ENCODE data around the gene HSPA2. TPM values are rescaled to one million over a fixed set of nuclear protein-coding genes. Genes with fewer than 3 reads are reported as not detected.

The HSPA2 gene
- total and polyA plus RNA-seq, 8 donors = 3.3 to 7.2 (median 5.4) TPM

DNA sequence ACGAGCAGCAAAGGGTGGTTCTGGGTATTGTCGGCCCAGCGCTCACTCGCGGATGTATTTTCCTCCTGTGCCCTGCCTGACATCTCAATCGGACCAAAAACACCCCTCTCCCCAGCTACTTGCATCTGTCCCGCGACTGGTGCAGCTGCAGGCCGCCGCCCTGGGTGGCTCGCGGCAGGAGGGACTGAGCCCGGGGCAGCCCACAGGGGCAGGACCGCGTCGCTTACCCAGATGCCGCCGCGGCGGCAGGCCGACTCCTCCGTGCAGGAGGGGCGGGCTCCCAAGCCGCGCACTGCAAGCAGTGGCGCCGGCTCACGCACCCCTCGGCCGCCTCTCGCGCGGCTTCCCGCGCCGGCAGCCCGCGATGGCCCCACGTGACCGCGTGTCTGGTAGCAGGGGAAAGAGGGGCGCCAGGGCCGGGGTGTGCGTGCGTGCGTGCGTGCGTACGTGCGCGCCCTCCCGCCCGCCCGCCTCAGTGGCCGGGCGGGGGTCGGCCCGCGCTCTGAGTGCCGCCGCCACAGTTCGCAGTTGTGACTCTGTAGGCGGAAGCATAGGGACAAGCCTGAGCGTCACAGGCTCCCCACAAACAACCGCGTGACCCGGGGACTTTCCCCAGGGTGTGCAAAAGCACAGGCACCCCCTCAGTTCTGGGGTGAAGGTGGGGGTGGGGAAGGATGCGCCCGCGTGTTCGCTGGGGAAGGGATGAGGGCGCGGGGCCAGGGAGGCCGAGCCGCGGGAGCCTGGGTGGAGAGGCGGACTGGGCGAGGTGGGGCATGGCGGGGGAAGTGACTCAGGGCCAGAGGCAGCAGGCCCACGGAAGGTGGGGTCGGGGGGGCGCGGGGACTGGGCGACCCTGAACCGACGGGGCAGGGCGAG lies 36.9 kb upstream of the HSPA2 start, which contains the start of gene ZBTB25:
Gene ZBTB25 (minus strand): TSS at position 405 of the 876 bp plus-strand sequence. CDS start 13,305 bp downstream, outside the sequence.
- FAIRE-seq (no peak), ATAC-seq (peak; percentile 72 to 83 (median 79)), DNase-seq (peak; percentile 87 to 94 (median 90))
- Histone ChIP-seq H3K36me3 (no peaks in the 10 kb centered on the region), H3K27ac (peak within 1 kb of the TSS; percentile 97 to 100 (median 99)), H3K4me3 (peak within 1 kb of the TSS; percentile 74 to 88 (median 84)), H3K9me3 (no peaks in the 10 kb centered on the region), H3K4me1 (peaks cover 16 to 44% (median 18%) of the 10 kb centered on the region in 3 donors), H3K27me3 (no peaks in the 10 kb centered on the region)
- intact Hi-C loops (cut with DNase I) = no loop called here
- 0 to 1% methylated on average over 70 to 87 of the region's 87 CpGs for WGBS, 2 donors
- TF ChIP-seq, protein P1, sequence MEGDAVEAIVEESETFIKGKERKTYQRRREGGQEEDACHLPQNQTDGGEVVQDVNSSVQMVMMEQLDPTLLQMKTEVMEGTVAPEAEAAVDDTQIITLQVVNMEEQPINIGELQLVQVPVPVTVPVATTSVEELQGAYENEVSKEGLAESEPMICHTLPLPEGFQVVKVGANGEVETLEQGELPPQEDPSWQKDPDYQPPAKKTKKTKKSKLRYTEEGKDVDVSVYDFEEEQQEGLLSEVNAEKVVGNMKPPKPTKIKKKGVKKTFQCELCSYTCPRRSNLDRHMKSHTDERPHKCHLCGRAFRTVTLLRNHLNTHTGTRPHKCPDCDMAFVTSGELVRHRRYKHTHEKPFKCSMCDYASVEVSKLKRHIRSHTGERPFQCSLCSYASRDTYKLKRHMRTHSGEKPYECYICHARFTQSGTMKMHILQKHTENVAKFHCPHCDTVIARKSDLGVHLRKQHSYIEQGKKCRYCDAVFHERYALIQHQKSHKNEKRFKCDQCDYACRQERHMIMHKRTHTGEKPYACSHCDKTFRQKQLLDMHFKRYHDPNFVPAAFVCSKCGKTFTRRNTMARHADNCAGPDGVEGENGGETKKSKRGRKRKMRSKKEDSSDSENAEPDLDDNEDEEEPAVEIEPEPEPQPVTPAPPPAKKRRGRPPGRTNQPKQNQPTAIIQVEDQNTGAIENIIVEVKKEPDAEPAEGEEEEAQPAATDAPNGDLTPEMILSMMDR (IDR thresholded peaks at IDR 0.05) = no peak

DNA sequence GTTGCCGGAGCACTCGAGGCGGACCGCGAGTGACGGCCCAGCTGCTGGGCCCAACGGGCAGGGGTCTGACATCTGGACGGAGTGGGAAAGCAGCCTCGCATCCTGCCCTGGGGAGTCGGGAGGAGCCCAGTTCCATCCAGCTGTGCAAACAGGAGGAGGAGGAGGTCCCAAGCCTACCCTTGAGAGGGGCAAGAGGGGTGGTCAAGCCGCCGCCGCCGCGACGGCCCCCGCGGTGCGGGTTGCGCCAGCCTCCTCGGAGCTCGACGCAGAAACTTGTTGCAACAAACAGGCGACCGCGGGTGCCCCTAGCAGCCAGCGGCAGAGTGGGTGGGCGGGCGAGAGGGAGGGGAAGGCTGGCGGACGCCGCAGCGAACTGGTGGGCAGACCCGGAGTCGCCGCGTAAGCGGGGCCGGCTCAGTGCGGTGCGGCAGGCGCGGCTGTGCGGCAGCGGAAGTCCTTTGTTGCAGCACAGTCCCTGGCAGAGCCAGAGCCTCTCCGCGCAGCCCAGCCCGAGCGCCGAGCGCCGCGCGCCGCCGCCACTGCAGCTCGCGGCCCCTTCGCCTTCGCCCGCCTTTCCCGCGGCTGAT lies 36.1 kb upstream of the HSPA2 start, which contains the start of gene ZBTB1:
Gene ZBTB1 (plus strand): TSS at position 461 of the 587 bp plus-strand sequence. CDS start 16,735 bp downstream, outside the sequence.
- Histone ChIP-seq H3K4me3 (peak within 1 kb of the TSS; percentile 74 to 88 (median 84)), H3K27ac (peak within 1 kb of the TSS; percentile 97 to 100 (median 99)), H3K36me3 (no peaks in the 10 kb centered on the region), H3K4me1 (peaks cover 16 to 44% (median 18%) of the 10 kb centered on the region in 3 donors), H3K9me3 (no peaks in the 10 kb centered on the region), H3K27me3 (no peaks in the 10 kb centered on the region)
- TF ChIP-seq, protein P1 (IDR thresholded peaks at IDR 0.05) = no peak
- no peak for FAIRE-seq
- DNase-seq = peak; percentile 77 to 90 (median 80)
- 0% methylated on average over 43 to 63 of the region's 63 CpGs for WGBS, 2 donors
- ATAC-seq = peak; percentile 59 to 67 (median 65)
- intact Hi-C loops (cut with DNase I) = no loop called here

DNA sequence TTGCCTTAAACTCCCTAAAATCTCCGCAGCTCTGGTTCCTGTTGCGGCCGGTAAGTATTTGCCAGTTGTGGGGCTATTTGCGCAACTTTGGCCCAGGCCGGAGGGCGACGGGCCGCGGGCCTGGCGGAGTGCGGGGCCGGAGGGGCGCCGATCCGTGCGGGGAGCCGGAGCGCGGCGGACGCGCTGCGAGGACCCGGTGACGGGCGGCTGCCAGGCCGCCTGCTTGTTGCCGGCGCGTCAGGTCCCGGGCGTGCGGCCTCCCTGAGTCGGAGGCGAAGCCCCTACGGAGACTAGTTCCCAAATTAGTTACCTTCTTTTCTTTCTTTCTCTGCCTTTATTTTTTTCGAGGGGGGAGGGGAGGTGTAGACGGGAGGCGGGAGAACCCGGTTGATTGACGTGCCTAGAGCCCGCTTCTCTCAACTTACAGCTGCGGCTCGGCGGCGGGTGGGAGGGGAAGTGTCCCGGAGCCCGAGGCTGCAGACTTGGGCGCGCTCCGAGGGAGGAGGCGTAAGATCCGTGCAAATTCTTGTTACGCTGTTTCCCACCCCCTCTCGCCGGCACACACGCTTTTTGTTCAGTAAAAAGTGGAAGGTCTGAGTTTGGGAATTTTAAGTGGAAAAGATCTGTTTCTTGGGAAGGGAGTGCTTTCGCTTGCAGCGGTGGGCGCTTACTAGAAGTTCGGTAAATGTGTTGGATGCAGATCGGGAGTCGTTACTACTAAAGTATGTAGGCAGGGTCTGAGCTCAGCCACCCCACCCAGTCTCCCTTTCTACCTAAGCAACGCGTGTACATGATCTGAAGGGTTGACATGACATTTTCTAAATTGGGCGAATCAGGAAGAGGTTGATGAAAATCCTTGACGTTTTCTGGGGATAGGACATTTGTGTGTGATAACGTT lies 35.4 kb upstream of the HSPA2 start:
- Histone ChIP-seq H3K27ac (peak overlapping the region; percentile 97 to 100 (median 99)), H3K4me1 (peaks cover 16 to 44% (median 20%) of the 10 kb centered on the region in 3 donors), H3K9me3 (no peaks in the 10 kb centered on the region), H3K4me3 (peak overlapping the region; percentile 74 to 88 (median 84)), H3K36me3 (no peaks in the 10 kb centered on the region), H3K27me3 (no peaks in the 10 kb centered on the region)
- TF ChIP-seq, protein P1 (IDR thresholded peaks at IDR 0.05) = no peak
- DNase-seq = peak; percentile 83 to 92 (median 88)
- intact Hi-C loops (cut with DNase I) = no loop called here
- no peak for FAIRE-seq
- ATAC-seq = peak; percentile 55 to 70 (median 65)
- WGBS, 2 donors = 0 to 1% methylated on average over 65 to 68 of the region's 68 CpGs

DNA sequence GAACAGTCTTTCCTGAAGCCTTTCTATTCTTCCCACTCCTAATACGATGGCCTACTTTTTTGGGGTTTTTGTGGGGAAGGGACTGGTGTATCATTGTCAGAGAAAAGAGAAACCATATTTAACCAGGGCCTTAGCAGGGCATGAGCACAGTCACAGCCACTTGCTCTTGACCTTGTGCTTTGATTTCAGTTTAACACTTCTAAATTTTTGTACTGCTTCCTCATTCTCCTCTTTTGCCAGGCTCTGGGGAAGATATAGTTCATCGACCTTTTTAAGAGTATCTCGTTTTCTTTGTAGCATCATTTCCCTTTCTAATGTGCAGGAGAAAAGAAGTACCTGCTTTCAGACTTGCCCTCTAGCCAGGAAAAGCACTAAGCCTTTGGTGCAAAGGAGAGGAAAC lies 33.8 kb upstream of the HSPA2 start:
- peaks cover 12 to 47% (median 21%) of the 10 kb centered on the region in 3 donors for H3K4me1 ChIP-seq
- peak overlapping the region in 2 of 4 donors; percentile 59 to 99 for H3K27ac ChIP-seq
- FAIRE-seq (no peak), ATAC-seq (no peak), DNase-seq (no peak)
- H3K27me3 ChIP-seq = no peaks in the 10 kb centered on the region
- 27 to 38% methylated on average over 3 of the region's 3 CpGs for WGBS, 2 donors
- TF ChIP-seq, protein P1 (IDR thresholded peaks at IDR 0.05) = no peak
- no peaks in the 10 kb centered on the region for H3K9me3 ChIP-seq
- H3K4me3 ChIP-seq = peak overlapping the region in 1 of 4 donors; percentile 83
- no peaks in the 10 kb centered on the region for H3K36me3 ChIP-seq
- intact Hi-C loops (cut with DNase I) = no loop called here
